Calu3 (cell line): Measurements from ENCODE around the gene PPIE. TPM values are rescaled to one million over a fixed set of nuclear protein-coding genes. Genes with fewer than 3 reads are reported as not detected.
"Not testable (repeated sequence)": the region's sequence is repeated elsewhere in the genome, so short reads cannot be mapped to it uniquely, and the experiment has no call there.

ENCODE experiments used
- BruUV-seq: library from RNA; stranded (reverse); fragments of 400-500 nt; replicated peaks from 2 replicates; lab custom pipeline; 2021; lab: Mats Ljungman, UMichigan
- CTCF ChIA-PET: fragments of 300-600 bp; sonication (Branson Sonifier 250); formaldehyde crosslinking; loops from one replicate; lab custom pipeline; 2022; ENCODE audit warnings: antibody characterized with exemption; lab: Charles Lee
- DNase-seq: peaks from one replicate; pipeline ENCODE4 v3.0.0; 2022
- H3K27ac Mint-ChIP-seq: one replicate; pipeline ENCODE4 v1.8.0; 2022; ENCODE audit warnings: mixed read lengths; ENCODE audit not compliant: unreplicated experiment
- H3K27me3 Mint-ChIP-seq: one replicate; pipeline ENCODE4 v1.8.0; 2022; ENCODE audit warnings: mixed read lengths; ENCODE audit not compliant: unreplicated experiment
- H3K36me3 Mint-ChIP-seq: one replicate; pipeline ENCODE4 v1.8.0; 2022; ENCODE audit warnings: mild to moderate bottlenecking, moderate library complexity, mixed read lengths; ENCODE audit not compliant: insufficient read depth, unreplicated experiment
- H3K4me1 Mint-ChIP-seq: one replicate; pipeline ENCODE4 v1.8.0; 2022; ENCODE audit warnings: mild to moderate bottlenecking, low read depth, mixed read lengths; ENCODE audit not compliant: unreplicated experiment
- H3K4me3 Mint-ChIP-seq: one replicate; pipeline ENCODE4 v1.8.0; 2022; ENCODE audit warnings: mild to moderate bottlenecking, low read depth, moderate library complexity, mixed read lengths; ENCODE audit not compliant: unreplicated experiment
- H3K9me3 Mint-ChIP-seq: one replicate; pipeline ENCODE4 v1.8.0; 2022; ENCODE audit warnings: low read depth, mixed read lengths; ENCODE audit not compliant: unreplicated experiment
- CTCF ChIP-seq: fragments of 200-600 bp; IDR thresholded peaks from one replicate; pipeline ENCODE4 v1.8.0; 2022; ENCODE audit warnings: antibody characterized with exemption; ENCODE audit not compliant: unreplicated experiment
- intact Hi-C: fragments of 100-400 bp; cut with micrococcal nuclease; formaldehyde crosslinking; loops from one replicate; pipeline ENCODE4 v1.10.0; 2022; ENCODE audit not compliant: unreplicated experiment
- total RNA-seq: library from RNA; stranded (reverse); gene quantifications from 2 replicates; pipeline ENCODE4 v1.2.3, GENCODE V29; 2022

PPIE gene
- total RNA-seq, 1 experiment from 2014 or later, result 38.2 TPM

- H3K4me1 Mint-ChIP-seq, BruUV-seq: not testable (repeated sequence)
These were observed 32.4 kb downstream of the PPIE start, which contains the start of gene OXCT2 for GRCh38 chr1:39771022-39771532. OXCT2 (minus strand) TSS chr1:39771348; CDS start chr1:39771255, 93 bp downstream.

GRCh38 chr1:39773369-39773979, 34.8 kb downstream of the PPIE start:
- H3K27me3 Mint-ChIP-seq, H3K4me1 Mint-ChIP-seq, H3K9me3 Mint-ChIP-seq, H3K36me3 Mint-ChIP-seq, H3K27ac Mint-ChIP-seq, DNase-seq, intact Hi-C loops, H3K4me3 Mint-ChIP-seq, BruUV-seq, CTCF ChIA-PET: not testable (repeated sequence)

More at GRCh38 chr1:39771022-39771532, 32.4 kb downstream of the PPIE start, which contains the start of gene OXCT2:
- intact Hi-C loops, H3K36me3 Mint-ChIP-seq, H3K9me3 Mint-ChIP-seq, DNase-seq, H3K27me3 Mint-ChIP-seq, CTCF ChIA-PET, H3K4me3 Mint-ChIP-seq, H3K27ac Mint-ChIP-seq: not testable (repeated sequence)

GRCh38 chr1:39775141-39775540, 36.5 kb downstream of the PPIE start:
- CTCF ChIA-PET, H3K9me3 Mint-ChIP-seq, H3K4me3 Mint-ChIP-seq, intact Hi-C loops, H3K4me1 Mint-ChIP-seq, DNase-seq, BruUV-seq, H3K27ac Mint-ChIP-seq, H3K36me3 Mint-ChIP-seq, H3K27me3 Mint-ChIP-seq: not testable (repeated sequence)

- H3K27ac Mint-ChIP-seq, intact Hi-C loops, H3K36me3 Mint-ChIP-seq, DNase-seq, H3K4me1 Mint-ChIP-seq, H3K27me3 Mint-ChIP-seq, CTCF ChIA-PET, H3K4me3 Mint-ChIP-seq, H3K9me3 Mint-ChIP-seq, BruUV-seq: not testable (repeated sequence)
These were observed 37.2 kb downstream of the PPIE start for GRCh38 chr1:39775676-39776399.

- CTCF ChIA-PET, result no interaction called here
- no peak for TF ChIP-seq CTCF
- DNase-seq, result no peak
- Mint-ChIP-seq H3K36me3 (no peaks in the 10 kb centered on the region), H3K27me3 (no peaks in the 10 kb centered on the region), H3K4me1 (no peaks in the 10 kb centered on the region), H3K4me3 (no peak overlapping the region), H3K9me3 (no peaks in the 10 kb centered on the region), H3K27ac (no peak overlapping the region)
- no TSS peak for BruUV-seq
- intact Hi-C loops, result no loop called here
These were observed 37.7 kb downstream of the PPIE start for GRCh38 chr1:39776400-39776713.

GRCh38 chr1:39776886-39777285, 38.2 kb downstream of the PPIE start:
- no peaks in the 10 kb centered on the region for H3K9me3 Mint-ChIP-seq

More at GRCh38 chr1:39776886-39777285, 38.2 kb downstream of the PPIE start:
- no TSS peak for BruUV-seq
- intact Hi-C loops, result no loop called here
- CTCF ChIA-PET, result no interaction called here
- Mint-ChIP-seq H3K36me3 (no peaks in the 10 kb centered on the region), H3K4me3 (no peak overlapping the region), H3K27ac (no peak overlapping the region), H3K4me1 (no peaks in the 10 kb centered on the region), H3K27me3 (no peaks in the 10 kb centered on the region)
- no peak for DNase-seq
- no peak for TF ChIP-seq CTCF
